ENCODE measurements around the gene ADD3. TPM values are rescaled to one million over a fixed set of nuclear protein-coding genes. Genes with fewer than 3 reads are reported as not detected.

Gene ADD3
- polyA plus RNA-seq, 3 donors, result 94.8 to 126 (median 111) TPM

GRCh38 chr10:110029450-110029849 is 21.7 kb downstream of the ADD3 start:
- no peaks in the 10 kb centered on the region for H3K9me3 Mint-ChIP-seq
- no peak overlapping the region for H2AFZ ChIP-seq (ENCODE audit: insufficient read depth, low read depth, low read length, poor library complexity, severe bottlenecking)
- H3K4me2 ChIP-seq (replicated peaks; ENCODE audit: extremely low read depth, low read length, poor library complexity, severe bottlenecking), result no peak overlapping the region
- no peak overlapping the region for H3K9ac ChIP-seq (ENCODE audit: insufficient read depth, low read length, poor library complexity, severe bottlenecking)
- H3K79me2 ChIP-seq (ENCODE audit: insufficient read depth, low read length), result peaks cover 98% of the 10 kb centered on the region
- H4K20me1 ChIP-seq (ENCODE audit: insufficient read depth, low read length), result peaks cover 17% of the 10 kb centered on the region
- intact Hi-C loops (cut with micrococcal nuclease), result no loop called here
- no CpG with 5 or more reads among the region's 2 CpGs for WGBS (ENCODE audit: insufficient coverage)
- no peaks in the 10 kb centered on the region for H3K27me3 Mint-ChIP-seq (ENCODE audit: low read depth in 3 of 3)
- H3K4me3 ChIP-seq (replicated peaks in 1 of 3; ENCODE audit: low read depth in 2 of 3, low read length in 3 of 3), result no peak overlapping the region
- H3K4me3 Mint-ChIP-seq, result no peak overlapping the region
- H3K4me1 ChIP-seq (ENCODE audit: control insufficient read depth in 1 of 2, insufficient read depth in 2 of 2, low read length in 2 of 2), result peaks cover 0 to under 1% of the 10 kb centered on the region in 2 donors
- H3K27me3 ChIP-seq (ENCODE audit: control insufficient read depth in 2 of 2, insufficient read depth in 2 of 2, low read length in 2 of 2), result no peaks in the 10 kb centered on the region
- no peak for DNase-seq
- H3K36me3 Mint-ChIP-seq, result peaks cover 3 to 4% of the 10 kb centered on the region in 2 donors
- H3K9me3 ChIP-seq (replicated peaks in 1 of 2; ENCODE audit: control insufficient read depth in 1 of 2, insufficient read depth in 1 of 2, low read length in 2 of 2), result no peaks in the 10 kb centered on the region
- H3K36me3 ChIP-seq (replicated peaks in 1 of 2; ENCODE audit: control insufficient read depth in 1 of 2, insufficient read depth in 2 of 2, low read length in 2 of 2), result no peaks in the 10 kb centered on the region
- TF ChIP-seq, protein P1, sequence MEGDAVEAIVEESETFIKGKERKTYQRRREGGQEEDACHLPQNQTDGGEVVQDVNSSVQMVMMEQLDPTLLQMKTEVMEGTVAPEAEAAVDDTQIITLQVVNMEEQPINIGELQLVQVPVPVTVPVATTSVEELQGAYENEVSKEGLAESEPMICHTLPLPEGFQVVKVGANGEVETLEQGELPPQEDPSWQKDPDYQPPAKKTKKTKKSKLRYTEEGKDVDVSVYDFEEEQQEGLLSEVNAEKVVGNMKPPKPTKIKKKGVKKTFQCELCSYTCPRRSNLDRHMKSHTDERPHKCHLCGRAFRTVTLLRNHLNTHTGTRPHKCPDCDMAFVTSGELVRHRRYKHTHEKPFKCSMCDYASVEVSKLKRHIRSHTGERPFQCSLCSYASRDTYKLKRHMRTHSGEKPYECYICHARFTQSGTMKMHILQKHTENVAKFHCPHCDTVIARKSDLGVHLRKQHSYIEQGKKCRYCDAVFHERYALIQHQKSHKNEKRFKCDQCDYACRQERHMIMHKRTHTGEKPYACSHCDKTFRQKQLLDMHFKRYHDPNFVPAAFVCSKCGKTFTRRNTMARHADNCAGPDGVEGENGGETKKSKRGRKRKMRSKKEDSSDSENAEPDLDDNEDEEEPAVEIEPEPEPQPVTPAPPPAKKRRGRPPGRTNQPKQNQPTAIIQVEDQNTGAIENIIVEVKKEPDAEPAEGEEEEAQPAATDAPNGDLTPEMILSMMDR (IDR thresholded peaks at IDR 0.05), result no peak
- H3K4me1 Mint-ChIP-seq, result peaks cover 19% of the 10 kb centered on the region
- H3K27ac Mint-ChIP-seq, result no peak overlapping the region
- no peak overlapping the region for H3K27ac ChIP-seq (ENCODE audit: low read depth in 1 of 2, low read length in 2 of 2)

DNA sequence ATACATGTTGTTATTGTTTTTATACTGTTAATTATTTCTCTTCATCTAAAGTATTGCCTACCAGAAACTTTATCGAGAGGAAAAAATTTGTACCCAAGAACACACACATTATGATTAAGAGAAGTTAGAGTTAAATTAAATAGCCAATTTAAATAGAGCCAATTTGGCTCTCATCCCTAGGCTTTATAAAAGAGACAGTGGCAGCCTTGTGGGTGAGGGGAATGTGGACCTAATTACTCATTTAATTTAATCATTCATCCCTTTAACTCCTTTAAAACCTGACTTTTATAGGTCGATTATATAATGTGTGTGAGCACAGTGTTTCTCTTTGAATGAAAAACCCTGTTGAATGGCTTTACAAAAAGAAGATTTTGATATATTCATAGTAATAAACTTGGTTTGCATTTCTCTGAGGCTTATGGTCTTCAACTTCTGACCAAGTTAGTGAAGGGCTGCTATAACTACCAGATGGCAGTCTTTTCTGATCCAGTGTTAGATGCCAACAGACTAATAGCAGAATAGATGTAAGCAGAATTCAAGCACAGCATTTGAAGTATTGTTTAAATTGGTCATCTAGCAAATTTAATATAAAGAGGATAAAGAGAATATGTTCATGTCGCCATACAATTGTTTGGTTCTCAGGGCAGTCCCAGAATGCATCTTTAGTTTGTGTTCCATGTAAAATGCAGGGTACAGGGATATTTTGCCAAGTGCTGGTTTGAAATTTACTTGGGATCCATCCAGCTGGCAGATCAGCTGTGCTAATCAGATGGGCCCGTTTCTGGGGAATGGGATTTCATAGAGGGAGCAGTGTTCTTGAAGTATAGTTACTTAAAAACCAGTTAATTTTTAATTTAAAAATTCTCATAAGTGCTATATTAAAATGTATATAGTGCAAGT is 25.3 kb downstream of the ADD3 start:
- H3K4me3 ChIP-seq (replicated peaks in 1 of 3; ENCODE audit: low read depth in 2 of 3, low read length in 3 of 3), result no peak overlapping the region
- peaks cover 0 to 2% (median 0%) of the 10 kb centered on the region in 7 donors for H3K9me3 Mint-ChIP-seq
- no peak for DNase-seq
- H3K9ac ChIP-seq (ENCODE audit: insufficient read depth, low read length, poor library complexity, severe bottlenecking), result no peak overlapping the region
- H3K36me3 ChIP-seq (replicated peaks in 1 of 2; ENCODE audit: control insufficient read depth in 1 of 2, insufficient read depth in 2 of 2, low read length in 2 of 2), result no peaks in the 10 kb centered on the region
- H3K27me3 Mint-ChIP-seq (ENCODE audit: low read depth in 3 of 3), result no peaks in the 10 kb centered on the region
- WGBS (ENCODE audit: insufficient coverage), result 100% methylated on average over 1 of the region's 4 CpGs
- H3K27ac Mint-ChIP-seq, result no peak overlapping the region
- peaks cover 0 to 12% of the 10 kb centered on the region in 2 donors for H3K4me1 ChIP-seq (ENCODE audit: control insufficient read depth in 1 of 2, insufficient read depth in 2 of 2, low read length in 2 of 2)
- peaks cover 29% of the 10 kb centered on the region for H3K4me1 Mint-ChIP-seq
- TF ChIP-seq, protein P1 (IDR thresholded peaks at IDR 0.05), result no peak
- intact Hi-C loops (cut with micrococcal nuclease), result no loop called here
- no peaks in the 10 kb centered on the region for H3K9me3 ChIP-seq (replicated peaks in 1 of 2; ENCODE audit: control insufficient read depth in 1 of 2, insufficient read depth in 1 of 2, low read length in 2 of 2)
- peaks cover 20% of the 10 kb centered on the region for H4K20me1 ChIP-seq (ENCODE audit: insufficient read depth, low read length)
- H3K27me3 ChIP-seq (ENCODE audit: control insufficient read depth in 2 of 2, insufficient read depth in 2 of 2, low read length in 2 of 2), result no peaks in the 10 kb centered on the region
- H3K4me2 ChIP-seq (replicated peaks; ENCODE audit: extremely low read depth, low read length, poor library complexity, severe bottlenecking), result no peak overlapping the region
- no peak overlapping the region for H2AFZ ChIP-seq (ENCODE audit: insufficient read depth, low read depth, low read length, poor library complexity, severe bottlenecking)
- no peak overlapping the region for H3K27ac ChIP-seq (ENCODE audit: low read depth in 1 of 2, low read length in 2 of 2)
- no peak overlapping the region for H3K4me3 Mint-ChIP-seq
- peaks cover 8 to 10% of the 10 kb centered on the region in 2 donors for H3K36me3 Mint-ChIP-seq
- peaks cover 96% of the 10 kb centered on the region for H3K79me2 ChIP-seq (ENCODE audit: insufficient read depth, low read length)

Measured in CD14-positive monocyte (primary cell).